ENCODE results near the gene BTN2A1. TPM values are rescaled to one million over a fixed set of nuclear protein-coding genes. Genes with fewer than 3 reads are reported as not detected.

Gene BTN2A1
- total and polyA plus RNA-seq, 2 of the 13 experiments (the other 11 are each of a cell fraction or from before 2014, with no cell fraction given) = 16.4 to 30.4 TPM

GRCh38 chr6:26420688-26421171 lies 37.0 kb upstream of the BTN2A1 start (continued):
- TF ChIP-seq, protein P1, sequence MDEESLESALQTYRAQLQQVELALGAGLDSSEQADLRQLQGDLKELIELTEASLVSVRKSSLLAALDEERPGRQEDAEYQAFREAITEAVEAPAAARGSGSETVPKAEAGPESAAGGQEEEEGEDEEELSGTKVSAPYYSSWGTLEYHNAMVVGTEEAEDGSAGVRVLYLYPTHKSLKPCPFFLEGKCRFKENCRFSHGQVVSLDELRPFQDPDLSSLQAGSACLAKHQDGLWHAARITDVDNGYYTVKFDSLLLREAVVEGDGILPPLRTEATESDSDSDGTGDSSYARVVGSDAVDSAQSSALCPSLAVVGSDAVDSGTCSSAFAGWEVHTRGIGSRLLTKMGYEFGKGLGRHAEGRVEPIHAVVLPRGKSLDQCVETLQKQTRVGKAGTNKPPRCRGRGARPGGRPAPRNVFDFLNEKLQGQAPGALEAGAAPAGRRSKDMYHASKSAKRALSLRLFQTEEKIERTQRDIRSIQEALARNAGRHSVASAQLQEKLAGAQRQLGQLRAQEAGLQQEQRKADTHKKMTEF (CRISPR knock-in tag; IDR thresholded peaks at IDR 0.05) = peak; percentile 14; the same call in 1 of the 2 replicates
- TF ChIP-seq ZNF253 (CRISPR knock-in tag; IDR thresholded peaks at IDR 0.05; ENCODE audit: borderline replicate concordance) (no peak), ZBTB34 (CRISPR knock-in tag; IDR thresholded peaks at IDR 0.05) (no peak), ZNF12 (CRISPR knock-in tag; IDR thresholded peaks at IDR 0.05) (peak; percentile 32; the same call in 1 of the 2 replicates), KDM5A (IDR thresholded peaks at IDR 0.05; ENCODE audit: borderline replicate concordance, low read length) (0 out of 2 replicates have a peak, but pooled peaks have one; percentile 38), RAD21 (CRISPR knock-in tag; IDR thresholded peaks at IDR 0.05) (peak; percentile 53; the same call in 1 of the 2 replicates), RXRB (CRISPR knock-in tag; IDR thresholded peaks at IDR 0.05; ENCODE audit: borderline replicate concordance) (peak; percentile 11; the same call in 1 of the 2 replicates), KDM3A (CRISPR knock-in tag; IDR thresholded peaks at IDR 0.05; ENCODE audit: low read depth) (0 out of 2 replicates have a peak, but pooled peaks have one; percentile 16), NFYB (CRISPR knock-in tag; IDR thresholded peaks at IDR 0.05) (no peak), CBFB (CRISPR knock-in tag; IDR thresholded peaks at IDR 0.05) (no peak), ZNF724P (CRISPR knock-in tag; IDR thresholded peaks at IDR 0.05; ENCODE audit: borderline replicate concordance) (no peak), ZBTB8A (CRISPR knock-in tag; IDR thresholded peaks at IDR 0.05; ENCODE audit: borderline replicate concordance, low read depth) (no peak), ZNF282 (IDR thresholded peaks at IDR 0.05; ENCODE audit: partially characterized antibody) (no peak), SP1 (IDR thresholded peaks at IDR 0.05) (no peak), SP1 (CRISPR knock-in tag; IDR thresholded peaks at IDR 0.05) (no peak), TEAD2 (CRISPR knock-in tag; IDR thresholded peaks at IDR 0.05) (no peak), SMARCC2 (IDR thresholded peaks at IDR 0.05) (no peak), KLF6 (CRISPR knock-in tag; IDR thresholded peaks at IDR 0.05) (0 out of 2 replicates have a peak, but pooled peaks have one; percentile 6)
- TF ChIP-seq, protein P2, sequence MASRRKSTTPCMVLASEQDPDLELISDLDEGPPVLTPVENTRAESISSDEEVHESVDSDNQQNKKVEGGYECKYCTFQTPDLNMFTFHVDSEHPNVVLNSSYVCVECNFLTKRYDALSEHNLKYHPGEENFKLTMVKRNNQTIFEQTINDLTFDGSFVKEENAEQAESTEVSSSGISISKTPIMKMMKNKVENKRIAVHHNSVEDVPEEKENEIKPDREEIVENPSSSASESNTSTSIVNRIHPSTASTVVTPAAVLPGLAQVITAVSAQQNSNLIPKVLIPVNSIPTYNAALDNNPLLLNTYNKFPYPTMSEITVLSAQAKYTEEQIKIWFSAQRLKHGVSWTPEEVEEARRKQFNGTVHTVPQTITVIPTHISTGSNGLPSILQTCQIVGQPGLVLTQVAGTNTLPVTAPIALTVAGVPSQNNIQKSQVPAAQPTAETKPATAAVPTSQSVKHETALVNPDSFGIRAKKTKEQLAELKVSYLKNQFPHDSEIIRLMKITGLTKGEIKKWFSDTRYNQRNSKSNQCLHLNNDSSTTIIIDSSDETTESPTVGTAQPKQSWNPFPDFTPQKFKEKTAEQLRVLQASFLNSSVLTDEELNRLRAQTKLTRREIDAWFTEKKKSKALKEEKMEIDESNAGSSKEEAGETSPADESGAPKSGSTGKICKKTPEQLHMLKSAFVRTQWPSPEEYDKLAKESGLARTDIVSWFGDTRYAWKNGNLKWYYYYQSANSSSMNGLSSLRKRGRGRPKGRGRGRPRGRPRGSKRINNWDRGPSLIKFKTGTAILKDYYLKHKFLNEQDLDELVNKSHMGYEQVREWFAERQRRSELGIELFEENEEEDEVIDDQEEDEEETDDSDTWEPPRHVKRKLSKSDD (CRISPR knock-in tag; IDR thresholded peaks at IDR 0.05; ENCODE audit: low read depth) = no peak
- TF ChIP-seq, protein P3, sequence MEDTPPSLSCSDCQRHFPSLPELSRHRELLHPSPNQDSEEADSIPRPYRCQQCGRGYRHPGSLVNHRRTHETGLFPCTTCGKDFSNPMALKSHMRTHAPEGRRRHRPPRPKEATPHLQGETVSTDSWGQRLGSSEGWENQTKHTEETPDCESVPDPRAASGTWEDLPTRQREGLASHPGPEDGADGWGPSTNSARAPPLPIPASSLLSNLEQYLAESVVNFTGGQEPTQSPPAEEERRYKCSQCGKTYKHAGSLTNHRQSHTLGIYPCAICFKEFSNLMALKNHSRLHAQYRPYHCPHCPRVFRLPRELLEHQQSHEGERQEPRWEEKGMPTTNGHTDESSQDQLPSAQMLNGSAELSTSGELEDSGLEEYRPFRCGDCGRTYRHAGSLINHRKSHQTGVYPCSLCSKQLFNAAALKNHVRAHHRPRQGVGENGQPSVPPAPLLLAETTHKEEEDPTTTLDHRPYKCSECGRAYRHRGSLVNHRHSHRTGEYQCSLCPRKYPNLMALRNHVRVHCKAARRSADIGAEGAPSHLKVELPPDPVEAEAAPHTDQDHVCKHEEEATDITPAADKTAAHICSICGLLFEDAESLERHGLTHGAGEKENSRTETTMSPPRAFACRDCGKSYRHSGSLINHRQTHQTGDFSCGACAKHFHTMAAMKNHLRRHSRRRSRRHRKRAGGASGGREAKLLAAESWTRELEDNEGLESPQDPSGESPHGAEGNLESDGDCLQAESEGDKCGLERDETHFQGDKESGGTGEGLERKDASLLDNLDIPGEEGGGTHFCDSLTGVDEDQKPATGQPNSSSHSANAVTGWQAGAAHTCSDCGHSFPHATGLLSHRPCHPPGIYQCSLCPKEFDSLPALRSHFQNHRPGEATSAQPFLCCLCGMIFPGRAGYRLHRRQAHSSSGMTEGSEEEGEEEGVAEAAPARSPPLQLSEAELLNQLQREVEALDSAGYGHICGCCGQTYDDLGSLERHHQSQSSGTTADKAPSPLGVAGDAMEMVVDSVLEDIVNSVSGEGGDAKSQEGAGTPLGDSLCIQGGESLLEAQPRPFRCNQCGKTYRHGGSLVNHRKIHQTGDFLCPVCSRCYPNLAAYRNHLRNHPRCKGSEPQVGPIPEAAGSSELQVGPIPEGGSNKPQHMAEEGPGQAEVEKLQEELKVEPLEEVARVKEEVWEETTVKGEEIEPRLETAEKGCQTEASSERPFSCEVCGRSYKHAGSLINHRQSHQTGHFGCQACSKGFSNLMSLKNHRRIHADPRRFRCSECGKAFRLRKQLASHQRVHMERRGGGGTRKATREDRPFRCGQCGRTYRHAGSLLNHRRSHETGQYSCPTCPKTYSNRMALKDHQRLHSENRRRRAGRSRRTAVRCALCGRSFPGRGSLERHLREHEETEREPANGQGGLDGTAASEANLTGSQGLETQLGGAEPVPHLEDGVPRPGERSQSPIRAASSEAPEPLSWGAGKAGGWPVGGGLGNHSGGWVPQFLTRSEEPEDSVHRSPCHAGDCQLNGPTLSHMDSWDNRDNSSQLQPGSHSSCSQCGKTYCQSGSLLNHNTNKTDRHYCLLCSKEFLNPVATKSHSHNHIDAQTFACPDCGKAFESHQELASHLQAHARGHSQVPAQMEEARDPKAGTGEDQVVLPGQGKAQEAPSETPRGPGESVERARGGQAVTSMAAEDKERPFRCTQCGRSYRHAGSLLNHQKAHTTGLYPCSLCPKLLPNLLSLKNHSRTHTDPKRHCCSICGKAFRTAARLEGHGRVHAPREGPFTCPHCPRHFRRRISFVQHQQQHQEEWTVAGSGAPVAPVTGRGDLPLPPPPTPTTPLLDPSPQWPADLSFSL (CRISPR knock-in tag; IDR thresholded peaks at IDR 0.05) = peak; percentile 82
